Inflammatory macrophage (primary cell): ENCODE measurements around the gene MDFIC.

ENCODE experiments used
- DNase-seq, 2 donors: peaks; one replicate each; pipeline ENCODE4 v3.0.0-alpha.2; 2020 to 2022

The MDFIC gene

DNA sequence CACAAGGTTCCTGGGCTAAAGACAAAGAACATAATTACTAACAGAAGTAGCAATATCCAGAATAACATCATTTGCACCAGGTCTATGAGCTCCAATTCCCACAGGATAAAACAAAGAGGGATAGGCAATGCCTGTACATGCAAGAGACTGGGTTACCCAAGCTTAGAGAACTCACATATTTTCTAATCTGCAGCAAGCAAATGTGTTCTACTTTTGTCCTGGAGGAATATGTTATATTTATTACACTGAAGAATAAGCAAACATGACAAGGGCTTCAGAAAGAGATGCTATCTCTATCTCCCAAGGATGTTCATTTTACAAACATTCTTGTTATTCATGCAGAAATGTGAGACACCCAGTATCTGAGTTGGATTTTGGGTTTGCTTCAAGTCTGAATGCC is 118.6 kb downstream of the MDFIC start:
- DNase-seq, result no peak

DNA sequence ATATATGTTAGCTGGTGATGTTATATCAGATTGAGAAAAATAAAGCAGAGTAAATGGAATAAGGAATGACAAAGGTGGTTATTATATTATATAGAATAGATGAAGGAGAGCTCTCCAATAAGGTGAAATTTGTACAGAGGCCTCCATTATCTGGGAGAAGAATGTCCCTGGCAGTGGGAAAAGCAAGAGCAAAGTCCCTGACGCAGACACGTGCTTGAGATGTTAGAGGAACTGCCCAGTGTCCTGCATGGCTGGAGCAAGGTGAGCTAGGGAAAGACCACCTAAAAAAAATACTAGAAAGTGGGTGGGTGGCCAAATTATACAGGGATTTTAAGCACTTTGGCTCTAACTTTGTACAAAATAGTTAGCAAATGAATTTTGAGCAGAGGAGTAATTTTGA is 120.7 kb downstream of the MDFIC start:
- no peak for DNase-seq

DNA sequence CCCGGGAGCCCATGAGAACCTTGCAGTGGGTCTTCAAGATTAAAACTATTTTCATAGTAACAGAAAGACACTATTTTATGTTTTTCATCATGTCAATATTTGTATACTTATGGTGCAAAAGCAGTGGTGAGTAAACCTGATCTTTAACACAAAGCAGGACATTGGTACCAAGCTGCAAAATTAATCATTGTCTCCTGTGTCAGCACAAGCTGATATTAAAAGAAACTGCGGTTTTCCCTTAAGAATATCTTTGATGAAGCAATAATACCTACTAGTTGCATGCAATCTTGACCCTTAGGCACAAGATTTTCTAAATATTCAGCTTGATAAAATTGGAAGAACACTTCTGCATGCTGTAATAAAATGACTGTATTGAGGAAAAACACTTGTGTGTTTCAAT is 121.7 kb downstream of the MDFIC start:
- DNase-seq, result no peak

DNA sequence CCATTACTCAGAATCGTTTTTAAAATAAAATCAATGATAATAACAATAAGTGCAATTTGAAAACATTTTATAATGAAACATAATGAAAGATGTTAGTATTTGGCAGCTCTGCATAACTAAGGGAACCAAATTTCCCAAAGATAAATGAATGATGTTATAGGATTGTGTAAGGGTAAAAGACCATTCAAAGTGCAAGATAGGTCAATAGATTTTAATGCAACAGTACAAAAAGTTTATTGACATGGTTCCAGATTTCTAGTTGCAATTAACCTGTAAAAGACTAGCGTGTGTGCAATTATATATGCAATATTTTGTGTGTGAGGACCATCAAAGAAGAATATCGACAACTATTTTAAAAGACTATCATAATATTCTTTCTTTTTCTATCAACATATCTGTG is 122.3 kb downstream of the MDFIC start:
- no peak for DNase-seq

DNA sequence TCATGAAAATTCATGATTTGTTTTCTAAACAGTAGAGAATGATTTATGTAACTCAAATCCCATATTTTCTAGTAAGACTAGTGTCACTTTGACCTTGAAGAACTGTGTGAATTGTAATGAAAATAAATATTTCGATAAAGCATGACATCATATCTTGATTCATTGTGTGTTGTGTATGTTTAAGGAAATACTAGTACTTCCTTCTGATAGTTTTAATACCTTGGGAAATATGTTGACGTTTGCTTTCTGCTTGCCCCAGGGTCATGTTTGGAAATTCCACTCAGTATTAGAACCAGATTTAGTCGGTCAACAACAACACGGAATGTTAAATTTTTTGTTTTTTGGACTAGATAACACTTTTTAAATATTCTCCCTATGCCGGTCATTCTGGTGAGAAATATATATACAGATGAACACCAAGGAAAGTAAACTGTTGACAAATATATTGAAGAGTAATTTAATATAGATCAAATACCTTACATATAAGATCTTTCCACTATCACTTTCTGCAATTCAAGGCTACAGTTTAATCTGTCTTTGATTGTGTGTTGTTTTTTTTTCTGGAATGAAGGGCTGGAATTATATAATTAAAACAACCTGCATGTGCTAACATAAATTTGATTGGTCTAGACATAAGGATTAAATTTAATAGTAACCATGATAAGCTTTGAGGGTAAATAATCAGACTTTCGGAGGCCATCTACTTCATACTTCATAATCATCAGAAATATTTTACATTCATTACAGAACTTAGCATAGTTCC is 126.2 kb downstream of the MDFIC start:
- DNase-seq, result no peak

DNA sequence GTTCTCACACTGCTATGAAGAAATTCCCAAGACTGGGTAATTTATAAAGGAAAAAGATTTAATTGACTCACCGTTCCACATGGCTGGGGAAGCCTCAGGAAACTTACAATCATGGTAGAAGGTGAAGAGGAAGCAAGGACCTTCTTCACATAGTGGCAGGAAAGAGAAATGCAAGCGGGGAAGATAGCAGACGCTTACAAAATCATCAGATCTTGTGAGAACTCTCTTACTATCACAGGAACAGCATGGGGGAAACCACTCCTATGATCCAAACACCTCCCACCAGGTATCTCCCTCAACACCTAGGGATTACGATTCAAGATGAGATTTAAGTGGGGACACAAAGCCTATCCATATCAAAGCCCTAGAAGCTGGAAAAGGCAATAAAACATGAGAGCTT is 130.8 kb downstream of the MDFIC start:
- DNase-seq, result no peak

DNA sequence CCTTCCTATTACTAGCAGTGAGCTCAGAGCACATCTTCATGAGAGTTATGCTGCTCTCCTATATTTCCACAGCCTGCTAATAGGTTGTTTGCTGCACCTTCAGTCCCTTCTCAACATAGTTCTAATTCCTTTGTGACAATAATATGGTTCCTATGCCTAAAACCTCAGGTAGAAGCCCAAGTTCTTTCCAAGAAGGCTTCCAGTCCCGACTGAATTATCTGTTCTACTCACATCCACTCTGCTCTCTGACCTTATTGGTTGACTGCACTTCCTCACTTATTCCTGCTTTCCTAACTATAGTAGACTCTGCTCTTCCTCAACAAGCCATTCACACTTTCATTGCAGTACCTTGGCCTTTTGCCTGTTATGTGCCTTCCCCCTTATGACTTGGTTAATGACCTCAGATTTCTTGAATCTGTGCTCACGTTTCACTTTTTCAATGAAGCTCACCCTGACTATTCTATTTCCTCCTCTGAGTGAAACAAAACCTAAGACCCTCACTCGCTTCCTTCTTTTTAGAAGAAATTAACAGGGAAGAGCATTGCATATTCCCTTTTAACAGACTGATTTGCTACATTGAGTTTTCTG is 132.7 kb downstream of the MDFIC start:
- peak in 1 of 2 donors; percentile 22 for DNase-seq

DNA sequence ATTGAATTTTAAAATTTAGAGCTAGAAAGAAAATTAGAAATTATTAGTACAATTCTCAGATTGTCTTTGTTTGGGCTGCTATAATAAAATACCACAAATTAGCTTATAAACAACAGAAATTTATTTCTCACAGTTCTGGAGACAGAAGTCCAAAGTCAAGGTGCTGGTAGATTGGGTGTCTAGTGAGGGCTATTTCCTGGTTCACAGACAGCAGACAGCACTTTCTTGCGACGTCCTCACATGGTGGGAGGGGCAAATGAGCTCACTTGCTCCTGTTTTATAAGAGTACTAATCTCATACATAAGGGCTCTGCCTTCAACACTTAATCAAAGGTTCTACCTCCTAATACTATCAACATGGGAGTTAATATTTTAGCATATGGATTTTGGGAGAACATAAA is 134.1 kb downstream of the MDFIC start:
- no peak for DNase-seq

DNA sequence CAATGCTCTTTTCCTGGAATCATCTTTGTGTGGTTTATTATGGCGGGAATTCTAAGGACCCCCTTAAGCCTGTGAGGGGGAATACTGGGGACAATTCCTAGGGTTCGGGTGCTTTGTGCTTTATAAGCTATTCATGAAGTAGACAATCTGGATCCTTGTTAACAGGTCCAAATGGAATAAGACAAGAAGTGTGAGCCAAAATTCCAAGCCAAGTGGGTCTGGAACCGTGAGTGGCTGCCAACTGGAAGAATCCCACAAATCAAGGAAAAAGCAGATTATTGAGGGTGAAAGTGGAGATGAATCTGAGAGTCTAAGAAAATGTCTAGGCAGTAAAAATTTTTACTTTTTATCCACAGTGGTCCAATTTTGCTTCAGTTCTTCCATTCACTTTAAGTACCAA is 136.8 kb downstream of the MDFIC start:
- no peak for DNase-seq

DNA sequence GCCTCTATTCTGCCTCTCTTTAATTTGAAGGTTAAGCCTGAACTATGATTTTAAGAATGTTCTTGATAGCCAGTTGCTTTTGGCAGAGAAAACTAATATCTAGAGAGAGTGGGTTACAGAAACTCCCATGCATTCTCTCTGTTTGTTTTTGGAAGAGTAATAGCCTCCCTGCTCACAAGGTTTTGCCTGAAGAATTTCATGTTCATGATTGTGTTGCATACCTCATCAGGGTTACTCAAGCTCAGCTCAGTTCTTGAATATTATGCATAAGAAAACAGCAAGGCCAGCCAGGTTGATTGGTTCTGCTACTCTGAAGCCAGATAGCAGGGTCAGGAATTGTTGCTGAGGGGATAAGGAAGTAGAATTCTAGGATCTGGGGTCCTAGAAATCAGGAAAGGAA is 137.4 kb downstream of the MDFIC start:
- DNase-seq, result no peak

DNA sequence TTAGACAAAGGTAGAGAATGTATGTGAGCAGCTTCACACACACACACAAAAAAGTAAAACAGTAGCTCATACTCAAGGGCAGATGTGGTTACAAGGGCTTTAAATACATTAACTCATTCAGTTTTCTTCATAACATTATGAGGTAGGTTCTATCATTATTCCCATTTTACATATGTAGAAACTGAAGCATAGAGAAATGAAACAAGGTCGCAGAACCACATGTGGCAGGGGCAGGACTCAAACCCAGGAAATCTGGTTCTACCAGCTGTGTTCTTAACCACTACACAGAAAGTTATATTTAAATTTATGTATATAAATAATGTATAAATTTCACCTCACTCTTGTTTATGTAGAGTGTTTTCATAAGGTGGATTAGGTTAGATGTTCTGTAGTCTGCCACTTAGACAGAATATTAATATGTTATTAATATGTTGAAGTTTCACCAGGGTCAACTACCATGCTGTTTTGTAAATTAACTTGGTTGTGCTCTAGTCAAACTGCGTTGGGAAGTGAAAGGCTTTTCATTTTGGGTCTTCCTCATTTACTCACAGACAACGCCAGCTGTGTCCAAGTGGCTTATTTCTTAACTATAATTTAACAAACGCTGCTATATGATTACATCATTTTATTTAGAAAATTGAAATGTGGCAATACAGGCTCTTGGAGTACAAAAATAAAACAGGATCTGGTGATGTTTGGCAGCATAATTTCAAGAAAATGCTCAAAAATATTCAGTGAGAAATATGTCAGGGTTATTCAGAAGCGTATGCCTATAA is 138.4 kb downstream of the MDFIC start:
- DNase-seq, result peak; percentile 75 to 96

DNA sequence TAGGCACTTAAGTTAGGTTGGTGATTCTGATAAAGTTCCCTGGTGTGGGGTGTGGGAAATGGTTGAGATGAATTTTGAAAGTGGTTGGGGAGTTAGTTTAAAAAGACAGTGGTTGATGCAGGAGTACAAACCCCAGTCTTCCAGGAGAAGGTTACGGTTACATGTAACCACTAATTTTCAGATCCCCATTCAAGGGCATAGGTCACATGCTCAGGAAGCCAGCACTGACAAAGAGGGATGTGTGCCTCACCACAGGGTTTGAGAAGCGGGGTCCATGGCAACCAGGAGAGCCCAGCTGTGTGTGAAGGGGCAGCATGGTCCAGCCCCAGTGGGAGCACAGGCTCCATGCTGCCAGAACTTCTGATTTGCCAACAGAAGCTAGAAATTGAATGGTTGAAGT is 144.2 kb downstream of the MDFIC start:
- no peak for DNase-seq

DNA sequence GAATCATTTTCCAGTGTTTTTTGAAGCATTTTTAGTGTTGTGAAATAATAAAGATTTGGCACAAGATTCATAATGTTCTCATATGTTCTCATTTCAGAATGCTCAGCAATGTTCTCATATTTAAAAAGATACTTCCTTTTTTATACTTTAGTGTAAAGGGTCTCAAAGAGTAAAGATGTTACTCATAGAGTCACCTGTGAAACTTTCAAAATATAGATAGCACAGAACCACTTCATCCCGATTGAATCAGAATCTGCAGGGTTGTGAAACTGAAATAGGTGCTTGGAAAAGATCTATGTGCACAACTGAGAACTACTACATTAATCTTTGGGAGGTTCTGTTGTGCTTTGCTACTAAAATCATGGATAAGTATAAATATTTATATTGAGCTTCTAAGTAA is 144.7 kb downstream of the MDFIC start:
- DNase-seq, result no peak

DNA sequence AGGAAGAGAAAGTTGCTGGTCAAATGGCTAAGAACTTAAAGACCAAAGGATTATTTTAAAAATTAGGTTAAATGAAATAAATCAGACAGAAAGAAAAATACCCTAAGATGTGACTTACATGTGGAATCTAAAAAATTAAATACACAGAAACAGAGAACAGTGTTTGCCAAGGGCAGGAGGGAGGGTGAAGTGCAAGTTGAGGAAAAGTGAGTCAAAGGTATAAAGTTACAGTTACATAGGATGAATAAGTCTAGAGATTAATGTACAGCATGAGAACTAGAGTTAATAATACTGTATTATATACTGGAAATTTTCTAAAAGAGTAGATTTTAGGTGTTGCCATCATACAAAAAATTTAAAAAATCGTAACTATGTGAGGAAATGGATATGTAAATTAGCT is 146.3 kb downstream of the MDFIC start:
- no peak for DNase-seq
